ENCODE data around the gene LMX1A. TPM values are rescaled to one million over a fixed set of nuclear protein-coding genes. Genes with fewer than 3 reads are reported as not detected.

Gene LMX1A
- total and polyA plus RNA-seq, 9 of the 15 experiments (the other 6 are each of a cell fraction or from before 2014, with no cell fraction given) = not detected

DNA sequence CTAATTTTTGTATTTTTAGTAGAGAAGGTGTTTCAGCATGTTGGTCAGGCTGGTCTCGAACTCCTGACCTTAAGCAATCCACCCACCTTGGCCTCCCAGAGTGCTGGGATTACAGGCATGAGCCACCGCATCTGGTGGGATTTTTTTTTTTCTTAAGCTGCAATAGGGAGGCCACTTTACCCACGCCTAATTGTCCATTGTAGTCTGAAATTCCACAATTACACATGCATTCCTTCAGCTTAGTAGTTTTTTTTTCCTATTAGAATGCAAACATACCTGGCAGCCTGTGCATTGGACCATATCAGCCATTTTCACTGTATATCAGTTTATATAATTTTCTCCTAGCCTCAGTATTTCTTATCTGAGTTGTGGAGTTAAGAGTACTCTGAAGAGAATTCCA, 186.8 kb downstream of the LMX1A start (continued):
- TF ChIP-seq, protein P1, sequence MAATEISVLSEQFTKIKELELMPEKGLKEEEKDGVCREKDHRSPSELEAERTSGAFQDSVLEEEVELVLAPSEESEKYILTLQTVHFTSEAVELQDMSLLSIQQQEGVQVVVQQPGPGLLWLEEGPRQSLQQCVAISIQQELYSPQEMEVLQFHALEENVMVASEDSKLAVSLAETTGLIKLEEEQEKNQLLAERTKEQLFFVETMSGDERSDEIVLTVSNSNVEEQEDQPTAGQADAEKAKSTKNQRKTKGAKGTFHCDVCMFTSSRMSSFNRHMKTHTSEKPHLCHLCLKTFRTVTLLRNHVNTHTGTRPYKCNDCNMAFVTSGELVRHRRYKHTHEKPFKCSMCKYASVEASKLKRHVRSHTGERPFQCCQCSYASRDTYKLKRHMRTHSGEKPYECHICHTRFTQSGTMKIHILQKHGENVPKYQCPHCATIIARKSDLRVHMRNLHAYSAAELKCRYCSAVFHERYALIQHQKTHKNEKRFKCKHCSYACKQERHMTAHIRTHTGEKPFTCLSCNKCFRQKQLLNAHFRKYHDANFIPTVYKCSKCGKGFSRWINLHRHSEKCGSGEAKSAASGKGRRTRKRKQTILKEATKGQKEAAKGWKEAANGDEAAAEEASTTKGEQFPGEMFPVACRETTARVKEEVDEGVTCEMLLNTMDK (IDR thresholded peaks at IDR 0.05; ENCODE audit: borderline replicate concordance, insufficient read depth, low read depth, low read length, poor library complexity, severe bottlenecking) = no peak
- TF ChIP-seq, protein P2, sequence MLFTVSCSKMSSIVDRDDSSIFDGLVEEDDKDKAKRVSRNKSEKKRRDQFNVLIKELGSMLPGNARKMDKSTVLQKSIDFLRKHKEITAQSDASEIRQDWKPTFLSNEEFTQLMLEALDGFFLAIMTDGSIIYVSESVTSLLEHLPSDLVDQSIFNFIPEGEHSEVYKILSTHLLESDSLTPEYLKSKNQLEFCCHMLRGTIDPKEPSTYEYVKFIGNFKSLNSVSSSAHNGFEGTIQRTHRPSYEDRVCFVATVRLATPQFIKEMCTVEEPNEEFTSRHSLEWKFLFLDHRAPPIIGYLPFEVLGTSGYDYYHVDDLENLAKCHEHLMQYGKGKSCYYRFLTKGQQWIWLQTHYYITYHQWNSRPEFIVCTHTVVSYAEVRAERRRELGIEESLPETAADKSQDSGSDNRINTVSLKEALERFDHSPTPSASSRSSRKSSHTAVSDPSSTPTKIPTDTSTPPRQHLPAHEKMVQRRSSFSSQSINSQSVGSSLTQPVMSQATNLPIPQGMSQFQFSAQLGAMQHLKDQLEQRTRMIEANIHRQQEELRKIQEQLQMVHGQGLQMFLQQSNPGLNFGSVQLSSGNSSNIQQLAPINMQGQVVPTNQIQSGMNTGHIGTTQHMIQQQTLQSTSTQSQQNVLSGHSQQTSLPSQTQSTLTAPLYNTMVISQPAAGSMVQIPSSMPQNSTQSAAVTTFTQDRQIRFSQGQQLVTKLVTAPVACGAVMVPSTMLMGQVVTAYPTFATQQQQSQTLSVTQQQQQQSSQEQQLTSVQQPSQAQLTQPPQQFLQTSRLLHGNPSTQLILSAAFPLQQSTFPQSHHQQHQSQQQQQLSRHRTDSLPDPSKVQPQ (CRISPR knock-in tag; IDR thresholded peaks at IDR 0.05; ENCODE audit: borderline replicate concordance) = no peak
- TF ChIP-seq NRF1 (conservative IDR thresholded peaks at IDR 0.05 in 1 of 2, IDR thresholded peaks at IDR 0.05 in 1 of 2) (no peak), ETV1 (tag; conservative IDR thresholded peaks at IDR 0.05; ENCODE audit: low read depth) (no peak), ARHGAP35 (IDR thresholded peaks at IDR 0.05; ENCODE audit: partially characterized antibody) (no peak), ZNF311 (CRISPR knock-in tag; IDR thresholded peaks at IDR 0.05) (no peak), ZNF830 (CRISPR knock-in tag; IDR thresholded peaks at IDR 0.05) (no peak)
- TF ChIP-seq, protein P3, sequence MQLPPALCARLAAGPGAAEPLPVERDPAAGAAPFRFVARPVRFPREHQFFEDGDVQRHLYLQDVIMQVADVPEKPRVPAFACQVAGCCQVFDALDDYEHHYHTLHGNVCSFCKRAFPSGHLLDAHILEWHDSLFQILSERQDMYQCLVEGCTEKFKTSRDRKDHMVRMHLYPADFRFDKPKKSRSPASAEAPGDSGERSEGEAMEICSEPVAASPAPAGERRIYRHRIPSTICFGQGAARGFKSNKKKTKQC (CRISPR knock-in tag; IDR thresholded peaks at IDR 0.05) = no peak
